NCI-H1105 (cell line): Measurements from ENCODE around the gene MOCOS.
"Not testable (repeated sequence)": the region's sequence is repeated elsewhere in the genome, so short reads cannot be mapped to it uniquely, and the experiment has no call there.

Experiments
- DNase-seq: peaks from one replicate; lab custom pipeline; 2025; lab: John Stamatoyannopoulos, UW

Gene MOCOS

DNA sequence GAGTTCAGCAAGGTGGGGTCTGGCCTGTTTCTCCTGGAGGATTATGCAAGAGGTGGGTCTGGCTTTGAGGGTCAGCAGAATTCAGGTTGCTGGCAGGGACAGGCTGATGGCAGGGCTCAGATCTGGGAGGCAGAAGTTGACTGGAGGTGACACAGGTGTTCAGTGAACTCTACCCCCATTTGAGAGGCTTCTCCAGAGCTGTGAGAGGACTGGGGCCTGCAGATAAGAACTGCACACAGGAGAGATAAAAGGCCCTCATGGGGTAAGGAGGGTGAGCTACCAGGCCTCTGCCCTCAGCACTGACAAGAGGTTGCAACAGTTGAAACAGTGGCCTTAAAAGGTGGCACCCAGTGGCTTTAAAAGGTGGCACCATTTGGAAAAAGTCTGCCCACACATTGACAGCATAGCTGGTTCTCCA lies 13.1 kb downstream of the MOCOS start:
- no peak for DNase-seq

DNA sequence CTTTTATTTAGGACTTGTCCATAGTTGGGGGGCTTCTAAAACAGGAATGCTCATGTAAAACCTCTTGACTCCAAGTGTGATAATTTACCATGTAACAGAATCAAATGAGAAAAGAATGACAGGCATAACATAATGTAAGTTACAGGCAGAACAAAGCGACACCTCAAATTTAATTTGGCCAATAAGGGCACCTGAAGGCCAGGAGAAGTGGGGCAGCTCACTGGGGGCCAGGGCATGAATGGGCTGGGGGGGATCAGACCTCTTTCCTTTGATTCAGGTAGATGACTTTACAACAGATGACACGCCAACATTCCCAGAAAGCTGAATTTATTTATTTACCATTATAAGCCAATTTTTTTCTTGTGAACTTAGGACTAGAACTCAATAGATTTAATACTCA lies 14.5 kb downstream of the MOCOS start:
- DNase-seq: no peak

DNA sequence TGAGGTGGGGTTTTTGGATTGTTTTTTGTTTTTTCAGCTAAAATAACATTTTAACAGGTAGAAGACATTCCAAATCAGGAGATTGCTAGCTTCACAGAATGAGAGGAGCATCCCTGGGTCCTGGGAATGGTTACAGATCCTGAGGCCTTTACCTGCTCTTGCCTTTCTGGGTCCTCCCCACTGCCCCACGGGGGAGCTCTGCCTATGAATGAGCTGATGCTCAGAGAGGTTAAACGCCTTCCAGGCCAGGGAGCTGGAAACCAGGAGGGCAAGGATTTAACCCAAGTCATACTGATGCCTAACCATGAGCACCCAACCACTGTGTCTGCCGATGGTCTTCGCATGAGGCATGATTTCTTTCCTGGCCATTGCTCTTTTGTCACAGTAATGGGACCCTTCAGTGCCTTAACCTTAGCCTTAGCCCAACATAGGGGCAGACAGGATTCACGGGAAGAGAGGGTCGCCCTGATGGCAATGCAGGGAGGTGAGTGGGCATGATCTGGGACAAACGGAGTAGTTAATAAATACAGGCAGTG lies 16.1 kb downstream of the MOCOS start:
- no peak for DNase-seq

GRCh38 chr18:36205166-36205565 lies 17.9 kb downstream of the MOCOS start:
- no peak for DNase-seq

DNA sequence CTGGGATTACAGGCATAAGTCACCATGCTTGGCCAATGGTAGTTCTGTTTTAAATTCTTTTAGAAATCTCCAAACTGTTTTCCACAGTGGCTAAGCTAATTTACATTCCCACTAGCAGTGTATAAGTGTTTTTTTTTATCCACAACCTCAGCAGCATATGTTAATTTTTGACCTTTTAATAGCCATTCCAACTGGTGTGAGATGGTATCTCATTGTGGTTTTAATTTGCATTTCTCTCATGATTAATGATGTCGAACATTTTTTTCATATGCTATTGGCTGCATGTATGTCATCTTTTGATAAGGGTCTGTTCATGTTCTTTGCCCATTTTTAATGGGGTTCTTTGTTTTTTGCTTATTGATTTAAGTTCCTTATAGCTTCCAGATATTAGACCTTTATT lies 20.0 kb downstream of the MOCOS start:
- DNase-seq: no peak

DNA sequence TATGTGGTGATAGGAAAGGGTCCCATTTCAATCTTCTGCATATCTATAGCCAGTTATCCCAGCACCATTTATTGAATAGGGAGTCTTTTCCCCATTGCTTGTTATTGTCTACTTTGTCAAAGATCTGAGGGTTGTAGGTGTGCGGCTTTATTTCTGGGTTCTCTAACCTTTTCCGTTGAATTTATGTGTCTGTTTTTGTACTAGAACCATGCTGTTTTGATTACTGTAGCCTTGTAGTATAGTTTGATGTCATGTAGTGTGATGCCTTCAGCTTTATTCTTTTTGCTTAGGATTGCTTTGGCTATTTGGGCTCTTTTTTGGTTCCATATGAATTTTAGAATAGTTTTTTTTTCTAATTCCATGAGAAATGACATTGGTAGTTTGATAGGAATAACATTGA lies 20.7 kb downstream of the MOCOS start:
- not testable (repeated sequence) for DNase-seq

- no peak for DNase-seq
Measured at GRCh38 chr18:36211612-36212065, 24.3 kb downstream of the MOCOS start.

GRCh38 chr18:36212301-36213171 lies 25.2 kb downstream of the MOCOS start:
- DNase-seq: no peak

DNA sequence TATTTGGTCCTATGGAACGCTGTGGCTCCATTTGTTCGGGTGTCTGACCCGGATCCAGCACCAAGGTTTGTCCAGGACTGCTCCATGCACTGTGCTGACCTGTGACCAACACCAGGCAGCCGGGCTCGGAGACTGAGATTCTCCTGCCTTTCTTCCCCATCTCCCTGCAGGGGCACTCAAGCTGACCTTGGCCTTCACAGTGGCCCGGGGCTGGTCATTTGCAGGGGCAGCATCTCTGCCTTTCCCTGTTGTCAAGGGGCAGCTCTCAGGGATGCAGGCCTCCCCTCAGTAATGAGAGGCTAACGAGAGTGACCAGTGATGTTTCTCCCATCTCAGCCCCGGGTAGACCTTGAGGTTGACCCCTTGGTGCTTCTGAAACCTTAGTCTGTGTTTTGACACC lies 27.5 kb downstream of the MOCOS start:
- no peak for DNase-seq

DNA sequence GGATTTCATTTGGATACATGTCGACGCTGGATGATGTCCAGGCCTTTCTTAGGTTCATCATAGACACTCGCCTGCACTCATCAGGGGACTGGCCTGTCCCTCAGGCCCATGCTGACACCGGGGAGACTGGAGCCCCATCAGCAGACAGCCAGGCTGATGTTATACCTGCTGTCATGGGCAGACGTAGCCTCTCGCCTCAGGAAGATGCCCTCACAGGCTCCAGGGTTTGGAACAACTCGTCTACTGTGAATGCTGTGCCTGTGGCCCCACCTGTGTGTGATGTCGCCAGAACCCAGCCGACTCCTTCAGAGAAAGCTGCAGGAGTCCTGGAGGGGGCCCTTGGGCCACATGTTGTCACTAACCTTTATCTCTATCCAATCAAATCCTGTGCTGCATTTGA lies 28.3 kb downstream of the MOCOS start:
- DNase-seq: no peak

DNA sequence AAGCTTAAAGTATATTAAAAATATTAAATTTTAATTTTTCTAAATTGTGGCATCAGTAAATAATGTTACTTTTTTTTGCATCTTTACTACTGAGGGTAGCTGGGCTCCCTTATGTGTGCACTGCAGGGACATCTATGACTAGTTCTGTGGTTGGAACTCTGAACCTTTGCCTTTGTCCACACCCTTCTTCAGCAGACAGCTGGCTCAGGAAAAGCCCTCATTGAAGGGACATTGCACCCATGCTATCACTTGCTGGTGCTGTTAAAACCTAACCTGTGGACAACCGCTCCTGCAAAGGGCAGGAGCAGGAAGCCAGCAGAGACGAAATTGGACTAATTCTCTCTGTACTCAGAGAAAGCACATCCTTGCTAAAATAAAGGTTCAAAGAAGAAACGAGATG lies 30.1 kb downstream of the MOCOS start:
- DNase-seq: no peak

DNA sequence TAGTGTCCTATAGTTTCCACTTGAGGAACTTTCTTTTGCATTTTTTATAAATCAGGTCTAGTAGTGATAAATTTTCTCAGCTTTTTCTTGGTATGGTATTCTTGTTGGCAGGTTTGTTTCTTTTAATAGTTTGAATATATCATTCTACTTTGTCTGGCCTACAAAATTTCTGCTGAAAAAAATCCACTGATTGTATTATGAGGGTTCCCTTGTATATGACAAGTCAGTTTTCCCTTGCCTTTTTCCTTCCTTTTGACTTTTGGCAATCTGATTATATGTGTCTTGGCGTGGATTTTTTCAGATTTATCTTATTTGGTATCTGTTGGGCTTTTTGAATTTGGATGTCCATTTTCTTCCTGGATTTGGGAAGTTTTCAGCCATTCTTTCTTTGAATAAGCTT lies 41.9 kb downstream of the MOCOS start:
- DNase-seq: no peak

GRCh38 chr18:36240510-36240909 lies 53.2 kb downstream of the MOCOS start:
- not testable (repeated sequence) for DNase-seq

GRCh38 chr18:36241831-36242230 lies 54.5 kb downstream of the MOCOS start:
- DNase-seq: no peak

DNA sequence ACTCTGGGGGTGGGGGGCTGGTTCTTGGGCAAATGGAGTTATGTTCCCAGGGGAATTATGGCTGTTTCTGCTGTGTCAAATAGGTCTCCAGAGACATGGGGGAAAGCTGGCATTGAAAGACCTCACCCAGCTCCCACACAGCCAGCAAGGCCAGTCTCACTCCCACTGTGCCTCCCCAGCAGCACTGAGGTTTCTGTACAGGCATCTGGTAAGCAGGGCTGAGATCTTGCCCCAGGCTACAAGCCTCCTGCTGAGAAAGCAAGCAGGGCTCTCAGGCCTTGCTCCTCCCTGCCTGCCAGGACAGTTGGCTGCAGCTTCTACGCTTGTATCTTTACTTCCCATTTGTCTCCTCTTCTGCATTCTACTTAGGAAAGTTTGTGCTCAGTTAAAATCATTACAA lies 59.7 kb downstream of the MOCOS start:
- DNase-seq: no peak

DNA sequence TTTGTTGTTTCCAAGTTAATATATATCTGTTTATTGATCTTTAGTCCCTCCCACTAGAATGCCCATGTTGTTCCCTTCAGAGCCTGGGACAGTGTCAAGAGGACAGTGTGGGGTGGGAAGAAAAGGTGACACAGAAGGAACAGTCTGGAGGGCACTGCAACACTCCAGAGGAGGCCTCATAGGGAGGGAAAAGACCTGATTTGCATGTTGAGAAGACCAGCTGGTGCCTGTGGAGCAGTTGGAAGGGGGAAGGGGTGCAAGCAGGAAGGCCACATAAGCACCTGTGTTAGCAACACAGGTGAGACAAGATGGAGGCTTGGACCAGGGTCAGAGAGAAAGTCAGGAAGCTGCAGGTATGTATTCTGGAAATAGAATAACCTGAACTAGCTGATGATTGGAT lies 62.1 kb downstream of the MOCOS start:
- no peak for DNase-seq

DNA sequence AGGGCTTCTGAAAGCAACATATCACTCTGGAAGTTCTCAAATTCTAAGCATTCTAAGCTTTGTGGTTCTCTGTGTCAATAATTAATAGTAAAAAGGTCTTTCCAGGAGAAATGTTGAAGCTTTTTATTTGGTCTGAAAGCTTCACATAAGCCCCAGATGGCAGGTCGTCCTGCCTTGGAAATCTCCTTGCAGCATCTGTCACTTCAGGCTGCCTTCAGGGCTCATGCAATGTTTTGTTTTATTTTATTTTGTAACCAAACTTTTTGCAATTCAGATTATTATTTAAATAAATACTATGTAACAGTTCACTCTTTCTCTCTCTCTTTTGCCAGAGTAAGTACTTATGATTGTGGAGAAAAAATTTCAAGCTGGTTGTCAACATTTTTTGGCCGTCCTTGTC lies 63.5 kb downstream of the MOCOS start:
- no peak for DNase-seq

DNA sequence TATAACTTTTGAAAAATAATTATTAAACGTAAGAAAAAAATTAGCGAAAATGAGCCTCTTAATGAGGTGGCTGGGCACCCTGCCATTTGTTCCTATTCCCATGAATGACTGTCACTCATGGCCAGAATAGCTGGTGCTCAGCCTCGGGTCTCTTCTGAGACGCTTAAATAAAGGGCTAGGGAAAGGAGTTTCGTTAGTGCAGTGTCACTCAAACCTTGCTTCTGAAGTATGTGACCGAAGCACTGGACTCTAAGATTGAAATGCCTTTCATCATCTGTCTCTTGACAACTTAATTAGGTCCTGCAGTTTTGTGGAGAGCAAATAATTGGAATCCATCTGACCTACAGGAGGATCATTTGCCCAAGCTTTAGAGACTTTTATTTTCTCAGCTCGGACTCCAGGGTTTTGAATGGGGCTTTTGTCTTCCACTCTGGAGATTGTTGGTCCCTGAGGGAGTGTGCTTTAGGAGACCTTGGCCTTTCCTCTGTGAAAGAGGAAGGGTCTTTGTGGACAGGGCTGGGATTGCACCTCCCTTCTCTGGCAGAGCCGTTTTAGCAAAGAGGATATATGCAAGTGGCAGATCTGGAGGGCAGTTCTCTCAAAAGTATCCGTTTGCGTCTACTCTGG lies 67.9 kb downstream of the MOCOS start:
- no peak for DNase-seq

GRCh38 chr18:36256094-36256493 lies 68.8 kb downstream of the MOCOS start:
- DNase-seq: no peak

- no peak for DNase-seq
Measured at GRCh38 chr18:36262971-36263370, 75.7 kb downstream of the MOCOS start.

DNA sequence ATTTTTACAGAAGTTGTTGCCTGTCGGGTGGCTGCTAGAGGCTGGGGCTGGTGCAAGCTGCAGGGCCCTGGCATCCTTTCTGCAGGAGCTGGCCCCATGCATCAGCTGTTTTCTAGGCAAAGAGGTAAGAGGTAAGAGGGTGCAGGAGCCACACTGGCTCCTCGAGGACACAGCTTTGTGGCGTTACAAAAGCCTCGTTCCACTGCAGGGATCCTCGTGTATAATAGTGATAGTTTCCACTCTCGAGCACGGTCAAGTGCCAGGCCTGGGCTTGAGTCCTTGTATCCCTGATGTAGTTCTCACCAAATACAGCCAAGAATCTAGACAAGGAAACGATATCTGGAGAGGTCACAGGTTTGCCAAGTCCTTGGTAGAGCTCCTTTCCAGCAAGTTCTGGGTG lies 77.0 kb downstream of the MOCOS start:
- DNase-seq: no peak

GRCh38 chr18:36265015-36265414 lies 77.7 kb downstream of the MOCOS start:
- no peak for DNase-seq

- DNase-seq: no peak
Measured at GRCh38 chr18:36269157-36269556, 81.9 kb downstream of the MOCOS start.
